DOHH2 (cell line): Measurements from ENCODE around the gene IL33.

Source experiments
- H3F3A ChIP-seq: fragments of 200-600 bp; sonication (generic), shearing (Covaris generic); 2 replicates; pipeline ENCODE4 v1.6.0; 2016; ENCODE audit warnings: antibody characterized with exemption, mild to moderate bottlenecking; ENCODE audit not compliant: control insufficient read depth, insufficient read depth
- H3K27ac ChIP-seq: fragments of 200-600 bp; sonication (generic); 2 replicates; pipeline ENCODE4 v1.5.1; 2014; ENCODE audit warnings: low read depth, mild to moderate bottlenecking, low read length, moderate library complexity
- H3K27me3 ChIP-seq: fragments of 200-600 bp; sonication (generic); 2 replicates; pipeline ENCODE4 v1.6.1; 2014; ENCODE audit warnings: mild to moderate bottlenecking, low read length, mixed read lengths; ENCODE audit not compliant: control insufficient read depth
- H3K36me3 ChIP-seq: fragments of 200-600 bp; sonication (generic); 2 replicates; pipeline ENCODE4 v1.6.1; 2014; ENCODE audit warnings: mild to moderate bottlenecking, low read length, moderate library complexity, mixed read lengths; ENCODE audit not compliant: control insufficient read depth
- H3K4me1 ChIP-seq: fragments of 200-600 bp; sonication (generic); 2 replicates; pipeline ENCODE4 v1.6.1; 2014; ENCODE audit warnings: mild to moderate bottlenecking, low read length, mixed read lengths; ENCODE audit not compliant: control insufficient read depth
- H3K4me2 ChIP-seq: fragments of 200-600 bp; sonication (generic); 2 replicates; pipeline ENCODE4 v1.6.0; 2014; ENCODE audit warnings: mild to moderate bottlenecking, low read length, moderate library complexity
- H3K4me3 ChIP-seq: fragments of 200-600 bp; sonication (generic); 2 replicates; pipeline ENCODE4 v1.5.1; 2014; ENCODE audit warnings: mild to moderate bottlenecking, low read length, mixed read lengths
- H3K79me2 ChIP-seq: fragments of 200-600 bp; sonication (generic); 2 replicates; pipeline ENCODE4 v1.6.1; 2014; ENCODE audit warnings: mild to moderate bottlenecking, low read length, mixed read lengths; ENCODE audit not compliant: control insufficient read depth
- H3K9me2 ChIP-seq: fragments of 200-600 bp; sonication (generic); replicated peaks from 2 replicates; pipeline ENCODE4 v1.6.1; 2014; ENCODE audit warnings: mild to moderate bottlenecking, low read length, mixed read lengths; ENCODE audit not compliant: control insufficient read depth
- H3K9me3 ChIP-seq: fragments of 200-600 bp; sonication (generic); 2 replicates; pipeline ENCODE4 v1.6.1; 2014; ENCODE audit warnings: antibody characterized with exemption, low read length, mixed read lengths; ENCODE audit not compliant: control insufficient read depth, insufficient read depth
- H4K20me1 ChIP-seq: fragments of 200-600 bp; sonication (generic); 2 replicates; pipeline ENCODE4 v1.6.0; 2014; ENCODE audit warnings: low read depth, mild to moderate bottlenecking, antibody characterized with exemption, low read length, moderate library complexity; ENCODE audit not compliant: control insufficient read depth, insufficient read depth
- CTCF ChIP-seq: fragments of 200-600 bp; sonication (generic); IDR thresholded peaks from one replicate; pipeline ENCODE4 v1.5.1; 2014; ENCODE audit warnings: antibody characterized with exemption, mild to moderate bottlenecking, low read depth, low read length; ENCODE audit not compliant: poor library complexity, severe bottlenecking
- EZH2phosphoT487 ChIP-seq: fragments of 200-600 bp; sonication (generic); IDR thresholded peaks from 2 replicates; pipeline ENCODE4 v1.6.1; 2017; ENCODE audit warnings: borderline replicate concordance, mild to moderate bottlenecking, antibody characterized with exemption, low read length, moderate library complexity, mixed read lengths

IL33 gene

GRCh38 chr9:6230037-6230780 lies 14.6 kb downstream of the IL33 start:
- H3K27ac ChIP-seq = no peak overlapping the region
- H3K4me2 ChIP-seq = no peak overlapping the region

DNA sequence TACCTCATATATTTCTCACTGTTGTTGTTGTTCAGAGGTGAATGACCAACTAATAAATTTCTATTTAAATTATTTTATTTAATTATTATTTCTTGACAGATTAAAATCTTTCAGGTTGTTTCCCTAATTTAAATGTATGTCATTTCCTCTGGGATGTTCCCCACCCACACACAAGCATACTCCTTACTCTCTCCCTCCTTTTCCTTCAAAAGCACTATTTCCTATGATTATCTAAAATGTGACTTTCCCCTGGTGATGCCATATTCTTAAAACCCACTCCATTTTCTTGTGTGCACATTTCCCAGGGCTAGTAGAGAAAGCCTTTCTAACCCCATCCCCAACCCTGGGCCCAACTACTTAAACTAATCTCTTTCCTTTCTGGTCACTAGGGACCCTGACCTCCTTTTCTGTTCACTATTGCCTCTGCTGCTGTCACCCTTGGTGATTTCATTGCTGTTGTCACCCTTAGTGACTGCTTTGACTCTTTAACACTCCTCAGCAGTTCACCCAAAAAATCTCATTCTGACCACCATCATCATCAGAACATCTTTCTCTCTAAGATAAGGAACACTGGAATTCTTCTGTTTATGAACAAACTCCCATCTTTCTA lies 16.8 kb downstream of the IL33 start:
- Histone ChIP-seq H3F3A (no peaks in the 10 kb centered on the region), H3K27ac (no peak overlapping the region), H3K4me2 (no peak overlapping the region), H3K4me3 (no peak overlapping the region), H3K36me3 (no peaks in the 10 kb centered on the region), H4K20me1 (no peaks in the 10 kb centered on the region), H3K9me2 (no peaks in the 10 kb centered on the region), H3K79me2 (no peaks in the 10 kb centered on the region), H3K4me1 (no peaks in the 10 kb centered on the region), H3K9me3 (no peaks in the 10 kb centered on the region), H3K27me3 (peaks cover 21% of the 10 kb centered on the region)
- TF ChIP-seq EZH2phosphoT487 (no peak), CTCF (no peak)

More at GRCh38 chr9:6230037-6230780, 14.6 kb downstream of the IL33 start:
- H3F3A ChIP-seq = no peaks in the 10 kb centered on the region
- no peaks in the 10 kb centered on the region for H3K79me2 ChIP-seq
- H3K4me3 ChIP-seq = no peak overlapping the region
- H3K36me3 ChIP-seq = no peaks in the 10 kb centered on the region
- H3K9me3 ChIP-seq = no peaks in the 10 kb centered on the region
- H3K9me2 ChIP-seq = no peaks in the 10 kb centered on the region
- no peak for TF ChIP-seq CTCF
- no peak for TF ChIP-seq EZH2phosphoT487
- peaks cover 27% of the 10 kb centered on the region for H3K27me3 ChIP-seq
- no peaks in the 10 kb centered on the region for H4K20me1 ChIP-seq
- H3K4me1 ChIP-seq = no peaks in the 10 kb centered on the region

DNA sequence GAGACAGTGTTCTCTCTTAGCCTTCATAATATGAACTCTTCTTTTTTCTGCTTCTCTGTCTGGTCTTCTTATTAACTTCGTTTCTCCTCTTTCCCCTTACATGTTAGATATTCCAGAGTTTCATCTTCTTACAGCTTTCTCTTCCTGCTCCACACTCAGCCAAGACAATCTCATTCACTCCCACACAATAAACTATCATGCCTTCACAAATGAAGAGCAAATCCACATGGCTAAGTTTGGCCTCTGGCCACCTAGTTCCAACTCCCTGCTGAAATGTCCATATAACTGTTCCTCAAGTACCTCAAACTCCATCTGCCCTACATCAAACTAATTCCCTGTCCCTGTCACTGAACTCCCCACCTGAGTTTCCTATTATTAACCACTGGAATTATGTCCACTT lies 18.4 kb downstream of the IL33 start:
- no peaks in the 10 kb centered on the region for H3F3A ChIP-seq
- no peak overlapping the region for H3K4me3 ChIP-seq
- no peaks in the 10 kb centered on the region for H3K9me2 ChIP-seq
- H3K36me3 ChIP-seq = no peaks in the 10 kb centered on the region
- no peaks in the 10 kb centered on the region for H3K9me3 ChIP-seq
- H4K20me1 ChIP-seq = no peaks in the 10 kb centered on the region
- no peaks in the 10 kb centered on the region for H3K4me1 ChIP-seq
- H3K4me2 ChIP-seq = no peak overlapping the region
- TF ChIP-seq EZH2phosphoT487 (no peak), CTCF (no peak)
- H3K79me2 ChIP-seq = no peaks in the 10 kb centered on the region
- peaks cover 21% of the 10 kb centered on the region for H3K27me3 ChIP-seq
- no peak overlapping the region for H3K27ac ChIP-seq
